ENCODE results near the gene FILIP1L.
"Not testable (repeated sequence)": the region's sequence is repeated elsewhere in the genome, so short reads cannot be mapped to it uniquely, and the experiment has no call there.

FILIP1L gene

DNA sequence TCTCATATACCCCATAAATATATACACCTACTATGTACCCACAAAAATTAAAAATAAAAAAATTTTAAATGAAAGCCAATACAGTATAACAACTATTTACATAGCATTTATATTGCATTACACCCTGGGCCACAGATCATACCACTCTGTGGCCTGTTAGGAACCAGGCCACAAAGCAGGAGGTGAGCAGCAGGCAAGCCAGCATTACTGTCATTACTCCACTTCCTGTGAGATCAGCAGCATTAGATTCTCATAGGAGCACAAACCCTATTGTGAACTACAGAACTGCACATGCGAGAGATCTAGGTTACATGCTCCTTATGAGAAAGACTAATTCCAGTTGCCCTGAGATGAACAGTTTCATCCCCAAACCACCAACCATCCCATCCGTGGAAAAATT lies 17.4 kb downstream of the FILIP1L start:
- no peak for DNase-seq

DNA sequence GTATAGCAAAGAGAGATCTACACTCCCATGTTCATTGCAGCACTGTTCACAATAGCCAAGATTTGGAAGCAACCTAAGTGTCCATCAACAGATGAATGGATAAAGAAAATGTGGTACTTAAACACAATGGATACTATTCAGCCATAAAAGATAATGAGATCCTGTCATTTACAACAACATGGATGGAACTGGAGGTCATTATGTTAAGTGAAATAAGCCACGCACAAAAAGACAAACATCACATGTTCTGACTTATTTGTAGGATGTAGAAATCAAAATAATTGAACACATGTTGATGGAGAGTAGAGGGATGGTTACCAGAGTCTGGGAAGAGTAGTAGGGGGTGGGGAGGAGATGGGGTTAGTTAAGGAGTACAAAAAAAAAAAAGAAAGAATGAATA lies 18.0 kb downstream of the FILIP1L start:
- DNase-seq, result not testable (repeated sequence)

DNA sequence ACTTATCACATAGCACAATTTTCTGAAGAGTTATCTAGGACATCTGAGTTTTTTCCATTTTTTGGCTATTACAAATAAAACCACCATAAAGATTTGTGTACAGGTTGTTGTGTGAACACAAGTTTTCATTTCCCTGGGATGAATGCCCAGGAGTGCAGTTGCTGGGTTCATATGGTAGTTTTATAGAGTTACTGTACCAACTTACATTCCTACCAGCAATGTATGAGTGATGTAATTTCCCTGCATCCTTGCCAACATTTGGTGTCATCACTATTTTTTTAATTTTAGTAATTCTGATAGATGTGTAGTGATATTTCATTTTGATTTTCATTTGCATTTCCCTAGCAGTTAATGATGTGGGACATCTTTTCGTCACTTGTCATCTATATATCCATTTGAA lies 20.5 kb downstream of the FILIP1L start:
- DNase-seq, result no peak

DNA sequence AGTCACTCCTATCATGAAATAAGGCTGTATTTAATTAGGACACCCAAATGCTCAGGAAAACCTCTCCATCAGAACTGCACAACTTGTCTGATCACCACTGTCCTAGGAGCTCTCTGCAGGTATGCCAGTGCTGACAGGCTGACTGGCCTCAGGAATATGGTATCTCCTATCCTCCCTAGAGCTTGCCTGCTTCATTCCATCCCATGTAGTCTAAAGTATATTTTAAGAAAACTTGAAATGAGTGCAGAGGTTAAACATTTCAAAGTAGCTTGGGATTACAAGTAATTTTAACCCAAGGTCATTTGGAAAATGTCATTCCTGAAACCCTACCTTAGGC lies 23.7 kb downstream of the FILIP1L start:
- DNase-seq, result no peak

DNA sequence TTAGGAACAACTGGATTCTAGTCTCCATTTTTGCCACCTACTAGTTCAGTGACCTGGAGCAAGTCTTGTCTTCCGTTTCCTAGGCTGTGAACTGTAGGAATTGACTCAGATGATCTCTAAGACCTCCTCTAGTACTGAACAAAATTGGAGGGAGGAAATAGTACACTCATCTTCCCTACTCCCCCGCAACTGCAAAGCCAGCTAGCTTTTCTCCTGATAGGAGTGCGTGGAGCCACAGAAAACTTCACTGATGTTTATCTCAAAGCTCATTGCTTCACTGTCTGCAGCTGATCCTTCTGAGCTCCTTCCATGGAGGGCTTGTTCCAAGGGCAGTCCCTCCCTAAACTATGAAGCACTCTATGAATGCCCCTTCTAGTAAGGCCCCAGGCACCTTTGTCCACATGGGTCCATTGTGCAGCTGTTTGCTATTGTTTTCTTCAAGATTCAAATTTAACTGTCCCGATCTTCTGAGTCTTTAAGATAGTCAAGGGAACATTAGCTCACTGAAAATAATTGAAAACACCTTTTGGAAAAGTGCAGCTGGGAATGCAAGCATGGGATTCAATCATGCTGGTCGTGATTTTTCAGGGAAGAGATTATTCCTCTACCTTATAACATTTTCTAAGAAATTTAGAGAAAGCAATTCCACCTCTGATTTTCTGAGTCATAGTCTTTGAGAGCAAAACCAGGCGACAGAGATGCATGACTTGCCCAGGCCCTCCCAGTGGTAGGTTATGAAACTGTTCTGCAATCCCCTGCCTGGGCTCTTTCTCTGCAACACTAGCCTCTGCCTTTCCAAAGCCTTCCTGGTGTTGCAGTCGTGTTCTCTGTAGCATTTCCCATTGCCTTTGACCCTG lies 24.3 kb downstream of the FILIP1L start:
- DNase-seq, result no peak

DNA sequence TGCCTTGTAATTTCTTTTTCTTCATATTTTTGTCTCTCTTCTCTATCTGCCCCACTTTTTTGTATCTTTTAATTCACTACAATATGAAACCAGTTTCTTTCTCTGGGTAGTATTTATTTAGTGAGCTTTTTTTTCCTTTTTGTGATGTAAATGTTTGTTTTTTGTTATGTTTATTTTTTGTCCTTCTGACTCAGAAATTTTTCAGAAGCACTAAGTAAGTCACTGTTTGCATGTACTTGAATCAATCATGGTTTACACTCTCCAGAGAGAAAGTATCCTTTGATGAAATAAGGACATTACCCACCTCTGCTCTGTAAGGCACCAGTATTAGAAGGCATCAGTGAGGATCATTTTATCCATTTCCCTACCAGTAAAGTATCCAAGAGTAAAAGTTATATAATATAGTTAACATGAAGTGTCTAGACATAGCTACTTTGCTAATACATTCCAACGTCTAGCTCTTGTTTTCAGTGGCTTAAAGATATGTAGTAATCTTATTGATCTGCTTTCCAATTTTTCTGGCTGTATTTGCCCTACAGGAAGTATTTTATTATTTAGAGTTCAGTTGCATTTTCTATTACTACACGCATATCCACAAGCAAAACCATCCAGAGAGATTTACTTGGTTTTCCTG lies 25.4 kb downstream of the FILIP1L start:
- DNase-seq, result no peak

DNA sequence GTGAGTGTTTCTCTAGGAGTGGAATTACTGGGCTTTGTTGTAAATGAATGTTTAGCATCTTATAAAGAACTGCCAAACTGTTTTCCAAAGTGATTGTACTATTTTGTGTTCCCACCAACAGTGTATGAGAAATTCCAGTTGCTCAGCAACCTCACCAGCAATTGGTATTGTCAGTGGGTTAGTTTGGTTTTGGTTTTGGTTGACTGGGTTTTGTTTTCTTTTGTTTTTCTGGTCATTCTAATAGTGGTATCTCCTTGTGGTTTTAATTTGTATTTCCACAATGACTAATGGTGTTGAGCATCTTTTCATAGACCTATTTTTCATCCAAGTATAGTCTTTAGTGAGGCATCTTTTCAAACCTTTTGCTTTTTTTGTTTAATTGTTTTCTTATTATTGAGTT lies 27.1 kb downstream of the FILIP1L start:
- no peak for DNase-seq

DNA sequence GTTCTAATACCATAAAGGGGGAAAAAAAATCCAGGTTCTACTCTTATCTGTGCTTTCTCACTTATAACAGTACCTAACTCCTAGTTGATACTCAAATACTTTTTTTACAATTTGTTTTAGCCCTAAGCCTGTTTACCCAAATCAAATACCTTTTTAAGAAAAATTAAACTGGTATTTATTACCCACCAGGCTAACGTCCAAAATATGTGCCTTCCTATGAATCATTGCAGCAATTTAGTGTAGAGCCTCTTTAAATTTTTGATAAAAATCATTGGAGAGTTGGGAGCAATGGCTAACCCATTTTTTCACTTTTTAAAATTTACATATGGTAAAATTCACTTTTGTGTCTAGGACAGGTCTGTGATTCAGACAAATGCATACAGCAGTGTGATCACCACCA lies 27.9 kb downstream of the FILIP1L start:
- DNase-seq, result no peak

DNA sequence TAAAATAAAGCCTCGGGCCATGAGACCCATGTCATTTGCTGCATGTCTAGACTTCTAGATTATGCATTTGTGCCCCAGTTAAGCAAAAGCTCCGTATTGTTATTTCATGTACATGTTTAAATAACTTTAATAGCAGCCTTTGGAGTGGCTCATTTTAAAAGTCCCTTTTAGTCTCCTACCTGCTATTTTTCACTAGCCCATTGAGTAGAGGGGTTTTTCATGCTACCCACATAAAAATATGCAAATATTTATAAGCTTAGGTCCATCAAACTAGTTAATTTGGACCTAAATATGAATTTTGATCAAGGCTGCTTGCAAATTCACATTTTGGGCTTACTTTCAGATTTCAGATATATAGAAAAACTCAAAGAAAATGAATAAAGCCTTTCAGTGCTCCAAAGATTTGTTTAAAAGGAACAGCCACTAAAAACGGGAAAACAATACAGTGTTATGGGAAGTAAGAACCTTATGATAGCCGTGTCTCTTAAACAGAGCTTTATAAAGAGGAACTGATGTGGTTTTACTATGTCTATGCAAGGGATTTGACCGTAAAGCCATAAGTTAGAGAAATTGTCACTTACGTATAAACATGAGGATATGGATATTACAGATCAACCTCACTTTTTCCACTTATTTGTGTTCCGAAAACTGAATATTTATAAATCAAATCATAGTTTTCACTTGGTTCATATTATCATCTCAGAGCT lies 30.0 kb downstream of the FILIP1L start:
- DNase-seq, result no peak

DNA sequence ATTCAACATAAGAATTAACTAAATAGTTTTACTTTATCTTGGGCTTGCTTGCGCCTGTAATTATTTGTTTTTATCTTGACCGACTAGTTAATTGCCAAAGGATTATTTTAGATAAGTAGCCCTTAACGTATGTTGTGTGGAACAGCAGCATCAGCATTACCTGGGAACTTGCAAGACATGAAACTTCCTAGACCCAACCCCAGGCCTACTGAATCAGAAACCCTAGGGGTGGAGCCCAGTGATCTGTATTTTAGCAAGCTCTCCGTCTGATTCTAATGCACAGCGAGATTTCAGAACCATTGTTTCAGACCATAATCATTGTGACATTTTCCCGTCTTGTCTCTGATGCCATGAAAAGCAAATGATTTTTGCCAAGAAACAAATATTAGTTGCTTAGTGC lies 31.1 kb downstream of the FILIP1L start:
- DNase-seq, result no peak

DNA sequence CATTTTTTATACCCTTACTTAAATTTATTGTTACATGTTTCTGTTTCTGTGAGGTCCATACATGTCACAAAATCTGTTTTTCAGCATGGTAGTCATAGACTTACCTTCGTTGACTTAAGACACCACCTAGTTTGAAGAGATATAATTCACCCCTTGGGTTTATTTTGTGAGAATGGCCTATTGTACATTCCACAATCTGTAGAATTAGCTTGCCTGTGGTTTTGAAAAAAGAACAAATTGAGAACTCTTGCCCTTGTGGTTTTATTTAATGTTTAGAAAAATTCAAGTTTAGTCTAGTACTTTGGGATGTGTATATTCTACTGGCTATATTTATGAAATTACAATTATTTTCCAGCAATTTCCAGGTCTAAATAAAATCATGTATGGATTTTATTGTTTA lies 31.6 kb downstream of the FILIP1L start:
- no peak for DNase-seq

DNA sequence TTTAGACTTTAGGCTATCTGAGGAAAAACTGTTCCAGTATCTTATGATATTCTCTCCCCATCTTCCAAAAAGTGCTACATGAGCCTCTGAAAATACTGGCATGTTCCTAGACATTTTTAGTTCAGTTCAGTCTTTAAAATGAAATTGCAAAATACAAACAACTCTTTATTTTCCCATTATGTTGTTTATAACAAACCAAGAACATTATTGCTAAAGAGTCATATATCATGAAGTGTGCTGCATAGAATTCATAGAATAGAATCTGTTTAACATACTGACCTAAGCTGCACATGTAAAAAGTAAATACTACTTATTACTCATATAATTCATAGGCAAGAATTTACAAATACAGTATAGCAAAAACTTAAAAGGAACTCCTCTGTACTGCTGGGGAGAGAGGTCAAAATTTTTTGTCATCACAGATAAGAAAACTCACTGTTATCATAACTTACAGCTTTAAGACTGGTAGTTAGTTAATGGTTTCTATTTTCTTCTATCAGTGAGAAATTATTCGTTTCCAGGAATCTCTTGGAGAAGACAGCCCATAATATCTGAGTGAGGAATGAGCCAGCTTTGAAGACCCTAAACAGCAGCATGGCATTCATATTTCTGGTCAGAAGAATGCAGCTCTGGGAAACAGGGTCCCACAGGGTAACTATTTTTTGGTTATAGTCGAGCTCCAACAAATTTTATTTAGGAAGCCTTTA lies 32.2 kb downstream of the FILIP1L start:
- DNase-seq, result no peak

DNA sequence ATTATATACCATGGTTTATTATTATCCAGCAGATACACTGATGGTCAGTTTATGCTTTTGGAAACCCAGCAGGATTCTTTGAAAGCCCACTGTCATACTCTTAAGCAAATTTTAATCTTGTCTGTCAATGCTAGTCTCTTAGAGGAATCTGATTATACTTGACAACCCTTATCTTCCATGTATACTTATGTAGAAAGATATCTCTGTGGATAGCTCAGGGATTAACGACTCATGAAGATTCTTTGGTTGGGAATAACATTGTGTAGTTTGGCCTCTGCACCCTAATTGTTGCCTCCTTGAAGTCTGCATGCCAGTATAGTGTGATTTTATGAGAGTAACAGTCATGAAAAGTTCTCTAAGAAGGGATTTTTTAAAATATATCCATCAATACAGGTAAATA lies 33.0 kb downstream of the FILIP1L start:
- no peak for DNase-seq

DNA sequence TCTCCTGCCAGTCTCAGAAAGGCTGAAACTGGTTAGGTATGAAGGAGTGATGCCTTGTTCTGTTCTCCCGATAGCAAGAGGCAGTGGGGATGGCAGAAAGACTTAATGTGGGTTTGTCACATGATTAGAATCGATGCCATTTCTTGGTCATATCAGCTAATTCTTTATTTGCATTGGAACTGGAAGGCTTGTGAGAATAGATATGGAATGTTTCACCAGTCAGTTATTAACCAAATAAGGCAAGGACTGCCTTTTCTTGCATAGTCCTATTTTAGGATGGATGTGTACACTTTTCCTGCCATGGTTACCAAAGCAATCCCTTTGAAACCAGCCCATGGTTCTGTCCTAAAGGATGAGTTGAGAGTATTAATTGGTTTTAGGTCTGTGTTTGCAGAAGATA lies 33.7 kb downstream of the FILIP1L start:
- DNase-seq, result no peak

DNA sequence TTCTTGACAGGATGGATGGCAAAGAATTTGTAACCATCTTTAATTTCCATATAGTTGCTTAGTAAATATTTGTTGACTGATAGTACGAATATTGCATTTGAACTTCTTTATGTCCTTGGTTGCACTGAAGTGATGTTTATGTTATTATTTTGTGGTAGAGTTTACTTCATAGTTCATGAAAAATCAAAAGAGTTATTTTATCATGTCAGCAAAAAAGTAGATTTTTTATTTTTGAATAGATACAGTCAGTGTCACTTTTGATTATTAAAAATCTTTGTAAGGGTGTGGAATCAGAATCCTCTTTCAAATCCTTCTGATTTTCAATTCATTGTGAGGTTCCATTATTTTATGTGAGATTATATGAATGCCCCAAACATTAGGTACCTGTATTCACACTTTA lies 35.0 kb downstream of the FILIP1L start:
- no peak for DNase-seq

DNA sequence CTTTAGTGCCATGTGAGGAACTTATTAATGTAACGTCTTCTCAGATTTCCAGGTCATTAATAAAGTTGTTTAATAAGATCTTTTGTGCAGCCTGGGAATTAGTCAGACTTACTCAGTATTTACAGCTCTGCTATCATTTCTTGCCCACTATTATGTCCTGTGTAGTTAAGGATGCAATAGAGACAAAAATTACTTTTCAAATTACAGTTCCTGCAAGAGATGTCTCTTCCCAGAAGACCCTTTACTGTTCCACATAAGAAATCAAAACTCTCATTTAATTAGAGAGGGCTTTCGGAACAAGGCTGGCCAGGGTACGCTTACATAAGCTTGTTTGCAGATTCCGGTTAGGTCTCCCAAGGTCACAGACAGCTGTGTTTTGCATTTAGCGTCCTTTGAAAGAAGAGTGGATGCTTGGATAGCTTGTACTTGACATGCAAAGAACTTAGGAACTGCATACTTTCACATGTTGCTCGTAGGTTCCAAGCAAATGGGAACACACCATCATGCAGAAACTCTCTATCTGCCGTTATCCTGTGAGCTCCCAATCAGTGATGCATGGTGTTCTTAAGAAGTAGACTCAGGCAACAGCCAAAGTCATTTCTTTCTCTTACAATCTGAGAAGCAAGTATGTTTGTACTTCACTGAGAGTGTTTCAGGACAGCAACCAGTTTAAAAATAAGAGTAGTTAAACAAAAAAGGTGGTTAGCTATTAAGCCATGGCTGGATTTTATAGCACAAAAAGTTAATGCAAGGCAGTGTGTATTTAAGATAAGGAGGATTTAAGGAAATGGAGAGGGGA lies 37.4 kb downstream of the FILIP1L start:
- no peak for DNase-seq

DNA sequence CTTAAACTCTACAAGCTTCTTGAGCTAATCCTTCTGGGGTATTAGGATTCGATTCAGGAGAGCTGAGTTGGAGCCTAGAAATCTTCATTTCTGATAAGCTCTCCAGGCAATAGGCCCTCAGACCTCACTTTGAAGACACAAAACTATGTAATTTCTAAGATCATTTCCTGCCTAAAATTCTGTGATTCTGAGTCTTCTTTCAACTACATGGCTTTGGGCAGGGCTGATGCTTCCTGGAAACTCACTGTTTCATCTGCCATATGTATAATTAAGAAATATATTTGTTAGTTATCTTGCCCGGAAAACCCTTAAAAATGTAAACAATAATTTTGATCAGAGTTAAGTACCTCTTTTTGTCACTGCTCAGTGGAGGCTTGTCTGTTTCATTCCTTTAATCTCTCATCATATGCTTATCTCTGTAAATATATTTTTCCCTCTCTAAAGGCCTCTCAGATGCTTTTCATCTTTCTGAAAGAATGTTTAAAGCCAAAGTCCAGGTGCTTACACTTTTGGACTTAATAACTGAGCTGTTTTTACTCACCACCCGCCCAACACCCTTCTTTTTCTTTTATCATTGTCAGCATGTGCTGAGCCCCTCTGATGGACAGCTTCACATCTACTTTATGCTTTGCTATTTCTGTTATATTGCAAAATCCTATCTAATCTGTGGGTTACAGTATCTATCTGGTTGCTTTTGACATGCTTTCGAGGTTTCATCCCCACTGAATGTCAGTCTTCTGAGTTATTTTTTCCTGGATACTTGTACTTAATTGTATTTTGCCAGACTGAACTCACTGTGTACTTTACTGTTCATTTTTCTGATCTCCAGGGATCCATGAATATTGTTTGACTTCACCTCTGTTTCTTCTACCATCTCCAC lies 38.2 kb downstream of the FILIP1L start:
- DNase-seq, result no peak

DNA sequence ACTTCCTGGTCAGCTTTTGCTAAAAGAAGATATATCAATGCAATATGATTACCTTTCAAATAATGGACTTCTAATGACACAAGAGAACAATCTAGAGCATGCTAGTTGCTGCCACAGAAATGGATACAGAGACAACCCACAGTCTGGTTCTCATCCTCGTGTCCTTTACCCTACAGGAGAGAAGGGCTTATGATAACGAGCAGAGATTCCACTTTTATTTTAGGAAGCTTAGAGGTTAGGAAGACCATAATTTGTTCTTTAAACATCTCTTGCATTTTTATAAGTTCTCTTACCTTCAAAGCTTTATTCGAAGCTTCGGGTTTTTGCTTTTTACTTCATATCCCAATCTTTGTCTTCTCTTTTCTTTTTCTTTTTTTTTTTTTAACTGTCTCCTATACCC lies 39.1 kb downstream of the FILIP1L start:
- no peak for DNase-seq

DNA sequence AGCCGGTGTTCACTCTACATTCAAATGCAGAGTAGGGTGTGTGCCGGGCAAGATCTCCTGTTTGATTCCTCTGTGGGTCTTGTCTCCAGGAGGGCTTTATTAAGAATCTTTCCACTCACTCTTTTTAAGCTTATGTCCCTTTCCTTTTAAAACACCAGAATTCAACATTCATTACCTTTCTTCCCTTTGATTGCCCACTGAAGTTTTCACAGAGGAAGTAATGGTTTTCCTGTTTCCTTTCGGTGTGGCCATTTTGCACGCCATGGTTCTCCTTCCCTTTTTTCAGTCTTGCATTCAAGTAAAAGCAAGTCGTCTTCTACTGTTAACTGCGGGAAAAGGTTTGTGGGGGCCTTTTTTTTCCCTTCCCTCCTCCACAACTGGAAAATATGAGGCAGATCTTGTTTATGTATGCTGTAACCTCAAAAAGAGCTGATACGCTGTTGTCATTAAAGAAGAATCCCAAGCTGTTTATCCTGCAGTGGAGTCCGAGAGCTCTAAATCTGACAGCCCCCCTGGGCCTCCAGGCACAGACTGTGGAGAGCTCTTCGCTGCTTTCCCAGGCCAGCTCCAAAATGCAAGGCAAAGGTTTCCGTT lies 40.5 kb downstream of the FILIP1L start:
- DNase-seq, result no peak

DNA sequence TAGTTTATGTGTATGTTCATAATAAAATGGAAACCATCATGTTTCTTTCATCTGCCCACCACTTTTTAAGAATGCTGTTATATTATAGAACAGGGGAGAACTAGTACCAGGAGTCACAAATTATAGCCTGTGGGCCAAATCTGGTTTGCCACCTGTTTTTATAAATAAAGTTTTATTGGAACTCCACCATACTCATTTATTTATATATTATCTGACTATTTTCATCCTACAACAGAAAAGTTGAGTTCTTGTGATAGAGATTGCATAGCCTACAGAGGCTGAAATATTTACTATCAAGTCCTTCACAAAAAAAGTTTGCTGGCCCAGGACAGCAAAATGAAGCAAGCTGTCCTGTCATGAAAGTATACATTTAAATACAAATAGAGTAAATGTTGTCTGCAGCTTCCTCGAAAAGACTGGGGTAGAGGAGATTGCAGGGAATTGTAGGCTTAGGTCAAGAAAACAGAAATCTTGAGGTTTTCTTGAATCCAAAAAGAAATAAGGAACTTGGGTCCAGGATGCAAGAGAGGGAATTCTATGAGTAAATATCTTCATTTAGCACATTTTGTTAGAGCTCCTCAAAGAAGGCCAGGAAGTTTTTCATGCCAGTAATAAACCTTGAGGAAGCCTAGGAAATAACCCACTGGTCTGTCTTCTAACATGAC lies 41.1 kb downstream of the FILIP1L start:
- DNase-seq, result no peak

Data from NCI-H1694 (cell line).